Endothelial cell of umbilical vein (primary cell): ENCODE measurements around the gene AGPAT1.

Experiments
- EZH2 ChIP-seq: IDR thresholded peaks from 2 replicates; pipeline ENCODE4 v1.6.1; 2012; ENCODE audit warnings: borderline replicate concordance, low read depth, mild to moderate bottlenecking, moderate library complexity, low read length, inconsistent platforms; ENCODE audit not compliant: severe bottlenecking
- GATA2 ChIP-seq: IDR thresholded peaks from 2 replicates; pipeline ENCODE4 v1.7.0; 2011; ENCODE audit warnings: low read depth, mild to moderate bottlenecking, moderate library complexity, mixed read lengths, low read length; ENCODE audit not compliant: insufficient read length, insufficient read depth
- JUN ChIP-seq: IDR thresholded peaks from 2 replicates; pipeline ENCODE4 v1.6.1; 2011; ENCODE audit warnings: borderline replicate concordance, low read depth; ENCODE audit not compliant: insufficient read length, insufficient read depth
- MYC ChIP-seq: IDR thresholded peaks from one replicate; pipeline ENCODE4 v1.6.1; 2011; ENCODE audit warnings: mild to moderate bottlenecking, low read depth, low read length
- POLR2A ChIP-seq: IDR thresholded peaks from 2 replicates; pipeline ENCODE4 v1.6.1; 2012; ENCODE audit warnings: low read depth, mild to moderate bottlenecking, control low read depth, low read length
- POLR2AphosphoS5 ChIP-seq: IDR thresholded peaks from 2 replicates; pipeline ENCODE4 v1.6.1; 2012; ENCODE audit warnings: low read depth, mild to moderate bottlenecking, control low read depth, low read length, moderate library complexity; ENCODE audit not compliant: insufficient read depth
- TF ChIP-seq, protein P1 (sequence below), 2 donors: IDR thresholded peaks; 1 replicate in 1 of 2; 2 replicates in 1 of 2; pipeline ENCODE4 v1.5.1; 2011; ENCODE audit warnings: low read length in 2 of 2, mild to moderate bottlenecking in 2 of 2, moderate library complexity in 2 of 2, control low read depth in 1 of 2, inconsistent platforms in 1 of 2, low read depth in 1 of 2; ENCODE audit not compliant: insufficient read depth in 1 of 2; ENCODE audit errors: extremely low read depth in 1 of 2
- TF ChIP-seq, protein P2 (sequence below): IDR thresholded peaks from 2 replicates; pipeline ENCODE4 v1.6.1; 2011; ENCODE audit not compliant: insufficient read depth, insufficient read length

- TF ChIP-seq EZH2, result no peak
- no peak for TF ChIP-seq POLR2A
- TF ChIP-seq, protein P1, sequence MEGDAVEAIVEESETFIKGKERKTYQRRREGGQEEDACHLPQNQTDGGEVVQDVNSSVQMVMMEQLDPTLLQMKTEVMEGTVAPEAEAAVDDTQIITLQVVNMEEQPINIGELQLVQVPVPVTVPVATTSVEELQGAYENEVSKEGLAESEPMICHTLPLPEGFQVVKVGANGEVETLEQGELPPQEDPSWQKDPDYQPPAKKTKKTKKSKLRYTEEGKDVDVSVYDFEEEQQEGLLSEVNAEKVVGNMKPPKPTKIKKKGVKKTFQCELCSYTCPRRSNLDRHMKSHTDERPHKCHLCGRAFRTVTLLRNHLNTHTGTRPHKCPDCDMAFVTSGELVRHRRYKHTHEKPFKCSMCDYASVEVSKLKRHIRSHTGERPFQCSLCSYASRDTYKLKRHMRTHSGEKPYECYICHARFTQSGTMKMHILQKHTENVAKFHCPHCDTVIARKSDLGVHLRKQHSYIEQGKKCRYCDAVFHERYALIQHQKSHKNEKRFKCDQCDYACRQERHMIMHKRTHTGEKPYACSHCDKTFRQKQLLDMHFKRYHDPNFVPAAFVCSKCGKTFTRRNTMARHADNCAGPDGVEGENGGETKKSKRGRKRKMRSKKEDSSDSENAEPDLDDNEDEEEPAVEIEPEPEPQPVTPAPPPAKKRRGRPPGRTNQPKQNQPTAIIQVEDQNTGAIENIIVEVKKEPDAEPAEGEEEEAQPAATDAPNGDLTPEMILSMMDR (IDR thresholded peaks at IDR 0.05; ENCODE audit: extremely low read depth in 1 of 2, insufficient read depth in 1 of 2, low read depth in 1 of 2, low read length in 2 of 2), result no peak
- peak; percentile 36 for TF ChIP-seq POLR2AphosphoS5
- TF ChIP-seq JUN, result no peak
- TF ChIP-seq, protein P2, sequence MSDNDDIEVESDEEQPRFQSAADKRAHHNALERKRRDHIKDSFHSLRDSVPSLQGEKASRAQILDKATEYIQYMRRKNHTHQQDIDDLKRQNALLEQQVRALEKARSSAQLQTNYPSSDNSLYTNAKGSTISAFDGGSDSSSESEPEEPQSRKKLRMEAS, result no peak
- TF ChIP-seq MYC, result no peak
- no peak for TF ChIP-seq GATA2
Measured at GRCh38 chr6:32184084-32184640, 8.3 kb upstream of the AGPAT1 start, which contains the start of gene AGER.
